Osteoblast (primary cell): ENCODE data around the gene TBC1D8. TPM values are rescaled to one million over a fixed set of nuclear protein-coding genes. Genes with fewer than 3 reads are reported as not detected.
A peak's percentile ranks its signal among the peaks of the same experiment; 100 is the strongest.

Experiments used
- DNase-seq: peaks from one replicate; pipeline ENCODE4 v3.0.0; 2011; ENCODE audit warnings: low spot score, mixed read lengths; ENCODE audit not compliant: insufficient read length; ENCODE audit errors: missing footprints
- H2AFZ ChIP-seq: 2 replicates; pipeline ENCODE4 v1.6.0; 2011; ENCODE audit warnings: mild to moderate bottlenecking, low read length
- H3K27ac ChIP-seq: 2 replicates; pipeline ENCODE4 v1.5.1; 2011; ENCODE audit warnings: mild to moderate bottlenecking, low read depth, low read length, moderate library complexity
- H3K27me3 ChIP-seq: 2 replicates; pipeline ENCODE4 v1.6.0; 2012; ENCODE audit warnings: mild to moderate bottlenecking, control low read depth, inconsistent platforms, low read length, moderate library complexity; ENCODE audit not compliant: insufficient read depth
- H3K36me3 ChIP-seq: 2 replicates; pipeline ENCODE4 v1.5.1; 2011; ENCODE audit warnings: mild to moderate bottlenecking, low read length, control low read depth, moderate library complexity; ENCODE audit not compliant: insufficient read depth
- H3K4me1 ChIP-seq: 2 replicates; pipeline ENCODE4 v1.5.1; 2011; ENCODE audit warnings: mild to moderate bottlenecking, low read length, control low read depth, moderate library complexity; ENCODE audit not compliant: insufficient read depth
- H3K4me2 ChIP-seq: 2 replicates; pipeline ENCODE4 v1.6.0; 2011; ENCODE audit warnings: mild to moderate bottlenecking, low read length; ENCODE audit not compliant: insufficient read depth
- H3K4me3 ChIP-seq: fragments of 200-600 bp; sonication (generic); 3 replicates; pipeline ENCODE4 v1.5.1; 2012; ENCODE audit warnings: mild to moderate bottlenecking, low read length, inconsistent platforms; ENCODE audit not compliant: insufficient read depth
- H3K79me2 ChIP-seq: 2 replicates; pipeline ENCODE4 v1.6.0; 2012; ENCODE audit warnings: mild to moderate bottlenecking, low read length, control low read depth, inconsistent platforms; ENCODE audit not compliant: insufficient read depth
- H3K9me3 ChIP-seq: 2 replicates; pipeline ENCODE4 v1.5.1; 2011; ENCODE audit warnings: low read depth, low read length, control low read depth
- H4K20me1 ChIP-seq: 2 replicates; pipeline ENCODE4 v1.6.0; 2012; ENCODE audit warnings: mild to moderate bottlenecking, low read length, control low read depth; ENCODE audit not compliant: insufficient read depth
- CTCF ChIP-seq: IDR thresholded peaks from 2 replicates; pipeline ENCODE4 v1.5.1; 2011; ENCODE audit warnings: mild to moderate bottlenecking, low read depth, low read length, moderate library complexity; ENCODE audit errors: extremely low read depth
- total RNA-seq: library from RNA; depleted of rRNA; stranded (reverse); fragments of >200 nt; gene quantifications from 2 replicates; pipeline ENCODE4 v1.2.3, GENCODE V29; 2012

The TBC1D8 gene
- total RNA-seq, 1 donor: 13.4 TPM

GRCh38 chr2:101081375-101081907, 69.7 kb downstream of the TBC1D8 start:
- H3K27me3 ChIP-seq: no peaks in the 10 kb centered on the region
- no peak overlapping the region for H2AFZ ChIP-seq
- no peaks in the 10 kb centered on the region for H4K20me1 ChIP-seq
- no peaks in the 10 kb centered on the region for H3K79me2 ChIP-seq
- H3K4me1 ChIP-seq: no peaks in the 10 kb centered on the region
- TF ChIP-seq CTCF: no peak
- no peaks in the 10 kb centered on the region for H3K9me3 ChIP-seq
- no peak overlapping the region for H3K27ac ChIP-seq
- peak; percentile 27 for DNase-seq
- H3K36me3 ChIP-seq: no peaks in the 10 kb centered on the region
- H3K4me3 ChIP-seq: no peak overlapping the region
- H3K4me2 ChIP-seq: no peak overlapping the region

GRCh38 chr2:101080211-101081068, 70.7 kb downstream of the TBC1D8 start:
- no peak for TF ChIP-seq CTCF
- H3K4me3 ChIP-seq: no peak overlapping the region
- H3K36me3 ChIP-seq: no peaks in the 10 kb centered on the region
- peak; percentile 14 for DNase-seq
- H3K9me3 ChIP-seq: no peaks in the 10 kb centered on the region
- H2AFZ ChIP-seq: no peak overlapping the region
- H3K27me3 ChIP-seq: no peaks in the 10 kb centered on the region
- H4K20me1 ChIP-seq: no peaks in the 10 kb centered on the region
- H3K27ac ChIP-seq: no peak overlapping the region
- no peaks in the 10 kb centered on the region for H3K79me2 ChIP-seq
- no peak overlapping the region for H3K4me2 ChIP-seq
- H3K4me1 ChIP-seq: no peaks in the 10 kb centered on the region

- no peak overlapping the region for H3K4me2 ChIP-seq
- no peaks in the 10 kb centered on the region for H3K36me3 ChIP-seq
- H3K27me3 ChIP-seq: no peaks in the 10 kb centered on the region
- H3K4me3 ChIP-seq: no peak overlapping the region
- no peak for DNase-seq
- no peak for TF ChIP-seq CTCF
- no peaks in the 10 kb centered on the region for H3K9me3 ChIP-seq
- no peak overlapping the region for H2AFZ ChIP-seq
- H3K27ac ChIP-seq: no peak overlapping the region
- no peaks in the 10 kb centered on the region for H4K20me1 ChIP-seq
- no peaks in the 10 kb centered on the region for H3K79me2 ChIP-seq
- no peaks in the 10 kb centered on the region for H3K4me1 ChIP-seq
Measured at GRCh38 chr2:101076581-101076980, 74.6 kb downstream of the TBC1D8 start.

- Histone ChIP-seq H3K4me3 (no peak overlapping the region), H3K27ac (no peak overlapping the region), H3K9me3 (no peaks in the 10 kb centered on the region), H3K4me2 (no peak overlapping the region), H3K79me2 (no peaks in the 10 kb centered on the region), H3K4me1 (peaks cover 6% of the 10 kb centered on the region), H3K36me3 (no peaks in the 10 kb centered on the region), H2AFZ (no peak overlapping the region), H3K27me3 (no peaks in the 10 kb centered on the region), H4K20me1 (no peaks in the 10 kb centered on the region)
- no peak for TF ChIP-seq CTCF
- DNase-seq: peak; percentile 80
Measured at GRCh38 chr2:101064868-101065549, 86.2 kb downstream of the TBC1D8 start.
